Ishikawa (cell line): Measurements from ENCODE around the gene ERC1.

ENCODE experiments used
- CEBPB ChIP-seq: IDR thresholded peaks from 2 replicates; pipeline ENCODE4 v1.6.1; 2012
- CREB1 ChIP-seq: IDR thresholded peaks from 2 replicates; pipeline ENCODE4 v1.6.1; 2012; ENCODE audit warnings: low read depth
- EGR1 ChIP-seq: IDR thresholded peaks from 2 replicates; pipeline ENCODE4 v1.6.1; 2012
- FOXM1 ChIP-seq: IDR thresholded peaks from 2 replicates; pipeline ENCODE4 v1.6.1; 2012; ENCODE audit warnings: low read depth, borderline replicate concordance
- RAD21 ChIP-seq: IDR thresholded peaks from 2 replicates; pipeline ENCODE4 v1.6.1; 2012; ENCODE audit warnings: low read depth
- REST ChIP-seq: IDR thresholded peaks from 2 replicates; pipeline ENCODE4 v1.6.1; 2012; ENCODE audit warnings: low read depth, mild to moderate bottlenecking
- TAF1 ChIP-seq: IDR thresholded peaks from 2 replicates; pipeline ENCODE4 v1.6.1; 2012; ENCODE audit warnings: low read depth, mild to moderate bottlenecking
- TEAD4 ChIP-seq: IDR thresholded peaks from 2 replicates; pipeline ENCODE4 v1.6.1; 2012
- USF1 ChIP-seq: IDR thresholded peaks from 2 replicates; pipeline ENCODE4 v1.6.1; 2012
- YY1 ChIP-seq: IDR thresholded peaks from 2 replicates; pipeline ENCODE4 v1.6.1; 2012; ENCODE audit warnings: low read depth
- TF ChIP-seq, protein P1 (sequence below): IDR thresholded peaks from 2 replicates; pipeline ENCODE4 v1.6.1; 2012

DNA sequence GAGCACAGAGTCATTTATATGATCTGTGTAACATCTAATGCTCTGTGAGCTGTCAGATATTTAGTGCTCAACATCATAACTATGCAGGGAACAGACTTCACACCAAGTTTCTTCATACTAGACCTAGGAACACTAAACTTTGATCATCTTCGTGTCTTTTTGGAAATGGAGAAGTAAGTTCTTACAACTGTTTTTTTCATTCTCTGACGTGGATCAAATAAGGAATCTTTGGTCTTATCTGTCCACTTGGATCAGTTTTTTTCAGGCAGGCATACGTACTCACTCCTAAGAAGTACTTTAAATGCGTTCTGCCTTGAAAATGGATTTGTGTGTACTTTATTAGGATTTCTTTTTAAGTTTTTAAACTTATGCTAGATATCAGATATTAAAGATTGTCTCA lies 412.4 kb downstream of the ERC1 start:
- TF ChIP-seq TEAD4: no peak
- TF ChIP-seq RAD21: no peak
- no peak for TF ChIP-seq FOXM1
- TF ChIP-seq, protein P1, sequence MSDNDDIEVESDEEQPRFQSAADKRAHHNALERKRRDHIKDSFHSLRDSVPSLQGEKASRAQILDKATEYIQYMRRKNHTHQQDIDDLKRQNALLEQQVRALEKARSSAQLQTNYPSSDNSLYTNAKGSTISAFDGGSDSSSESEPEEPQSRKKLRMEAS: no peak
- TF ChIP-seq EGR1: no peak
- TF ChIP-seq CREB1: no peak
- TF ChIP-seq CEBPB: no peak
- TF ChIP-seq TAF1: no peak
- no peak for TF ChIP-seq REST
- TF ChIP-seq YY1: no peak
- no peak for TF ChIP-seq USF1
